Regular cardiac myocyte (primary cell): ENCODE measurements around the gene DLGAP5. TPM values are rescaled to one million over a fixed set of nuclear protein-coding genes. Genes with fewer than 3 reads are reported as not detected.

Experiments
- total RNA-seq: library from RNA; depleted of rRNA; stranded (reverse); fragments of >200 nt; gene quantifications from 2 replicates; pipeline ENCODE4 v1.2.3, GENCODE V29; 2014

The DLGAP5 gene
- total RNA-seq = 7.0 and 53.7 TPM in 2 replicates

GRCh38 chr14:55191203-55192053 lies at the start of gene DLGAP5:
Gene DLGAP5 (minus strand): TSS chr14:55191585. CDS start chr14:55189179, 2,406 bp downstream.

GRCh38 chr14:55129086-55129427 lies 62.3 kb downstream of the DLGAP5 start, which contains the start of gene LGALS3:
Gene LGALS3 (plus strand): TSS chr14:55129252. CDS start chr14:55137374, 8,122 bp downstream.

Other genes with a start within 250 kb of the DLGAP5 start
- gene WDHD1, start 164.5 kb downstream of the DLGAP5 start, total RNA-seq = 15.5 and 28.2 TPM in 2 replicates
- gene SOCS4, start 164.3 kb downstream of the DLGAP5 start, total RNA-seq = 14.1 and 20.1 TPM in 2 replicates
- 14.4 and 16.9 TPM in 2 replicates for gene MAPK1IP1L, start 139.9 kb downstream of the DLGAP5 start, total RNA-seq
- gene LGALS3, start 62.3 kb downstream of the DLGAP5 start, total RNA-seq = 116 and 124 TPM in 2 replicates
- gene FBXO34, start 79.8 kb upstream of the DLGAP5 start, total RNA-seq = 23.7 and 26.8 TPM in 2 replicates
- gene ATG14, start 220.2 kb upstream of the DLGAP5 start, total RNA-seq = 9.0 and 21.4 TPM in 2 replicates
- gene TBPL2, start 249.0 kb upstream of the DLGAP5 start, total RNA-seq = not detected in 2 replicates